Right lobe of liver (tissue), 6 donors: ENCODE results near the gene RIMBP2. TPM values are rescaled to one million over a fixed set of nuclear protein-coding genes. Genes with fewer than 3 reads are reported as not detected.

ENCODE experiments used
- ATAC-seq, 4 donors: fragments of 200-7000 bp; cut with Tn5 transposase; one replicate each; pipeline ENCODE4 v1.9.1; 2020; ENCODE audit warnings: mild to moderate bottlenecking in 4 of 4, moderate library complexity in 4 of 4
- DNase-seq, 3 donors: peaks; one replicate each; pipeline ENCODE4 v3.0.0-alpha.2; 2020
- H3K27ac ChIP-seq, 3 donors: fragments of 200-600 bp; one replicate each; pipeline ENCODE4 v1.8.0; 2022
- H3K27me3 ChIP-seq, 2 donors: fragments of 200-600 bp; one replicate each; pipeline ENCODE4 v1.8.0; 2022
- H3K36me3 ChIP-seq, 4 donors: fragments of 200-600 bp; sonication (generic) in 1 of 4; one replicate each; pipeline versions ENCODE4 v1.5.1 to v1.8.0; 2017 to 2022; ENCODE audit warnings: control low read depth in 1 of 4
- H3K4me1 ChIP-seq, 4 donors: fragments of 200-600 bp; sonication (generic) in 1 of 4; one replicate each; pipeline versions ENCODE4 v1.5.1 to v1.8.0; 2017 to 2022; ENCODE audit warnings: control low read depth in 1 of 4
- H3K4me3 ChIP-seq, 3 donors: fragments of 200-600 bp; one replicate each; pipeline ENCODE4 v1.8.0; 2022
- H3K9me3 ChIP-seq, 4 donors: fragments of 200-600 bp; sonication (generic) in 1 of 4; one replicate each; pipeline versions ENCODE4 v1.5.1 to v1.8.0; 2017 to 2022; ENCODE audit warnings: control low read depth in 1 of 4
- POLR2A ChIP-seq: fragments of 450-650 bp; IDR thresholded peaks from one replicate; pipeline ENCODE4 v1.6.1; 2017; ENCODE audit warnings: antibody characterized with exemption, mild to moderate bottlenecking
- WGBS: methylation state at CpG from one replicate; pipeline ENCODE4 v1.1.6; 2018; ENCODE audit warnings: low coverage, low lambda C conversion rate; ENCODE audit not compliant: insufficient coverage; ENCODE audit errors: missing lambda C conversion rate; 5-methylcytosine and 5-hydroxymethylcytosine counted together
- intact Hi-C, 2 donors: fragments of 100-400 bp; cut with DNase I; formaldehyde crosslinking; loops; one replicate each; pipeline versions ENCODE4 v1.11.2 to v1.14.1; 2022
- total RNA-seq, 6 experiments: library from RNA; depleted of rRNA in 2 of 6; stranded (reverse); fragments of >200 nt in 2 of 6; fragmentation: NEBNext Ultra II Directional in 3 of 6; extraction: Animal tissue kit (Norgen Biotek cat#: 25700) in 3 of 6; gene quantifications; one replicate each; pipeline versions ENCODE4 v1.1.0 to v1.2.4, GENCODE V29; 2016 to 2023
- TF ChIP-seq, protein P1 (sequence below), 4 donors: fragments of 200-600 bp in 3 of 4; fragments of 450-650 bp in 1 of 4; IDR thresholded peaks; one replicate each; pipeline versions ENCODE4 v1.5.1 to v1.8.0; 2016 to 2022; ENCODE audit warnings: antibody characterized with exemption in 4 of 4, mild to moderate bottlenecking in 2 of 4
- donor health status: DM: no; HTN: yes; CAD: no.
- donor health status: DM: no; HTN: no; CAD: no.
- donor health status: DM: no; HTN: no; CAD: no.
- donor health status: DM: no; HTN: yes; CAD: no.
- donor health status: DM: no; HTN: yes; CAD: no.

Gene RIMBP2
- total RNA-seq, 6 experiments from 2014 or later, result 0.04 to 0.19 TPM; not detected in 4

DNA sequence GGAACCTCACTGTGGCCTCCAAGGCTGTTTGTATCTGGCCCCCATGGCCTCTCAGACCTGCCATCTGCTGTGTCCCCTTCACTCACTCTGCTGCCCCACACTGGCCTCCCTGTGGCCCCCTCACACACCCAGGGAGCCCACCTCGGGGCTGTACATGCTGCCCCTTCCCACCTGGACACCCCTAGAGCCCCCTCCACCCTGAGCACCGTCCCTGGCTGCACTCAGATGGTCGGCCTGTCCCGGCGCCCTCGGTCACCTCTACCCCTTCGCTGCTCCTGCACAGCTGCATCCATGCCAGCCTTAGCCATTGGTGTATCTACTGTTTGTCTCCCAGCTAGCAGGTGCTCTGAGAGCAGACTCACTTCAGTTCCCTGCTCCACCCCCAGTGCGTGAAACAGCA is 144.4 kb downstream of the RIMBP2 start:
- no peaks in the 10 kb centered on the region for H3K36me3 ChIP-seq
- 86% methylated on average over 7 of the region's 8 CpGs for WGBS
- H3K4me1 ChIP-seq, result no peaks in the 10 kb centered on the region

DNA sequence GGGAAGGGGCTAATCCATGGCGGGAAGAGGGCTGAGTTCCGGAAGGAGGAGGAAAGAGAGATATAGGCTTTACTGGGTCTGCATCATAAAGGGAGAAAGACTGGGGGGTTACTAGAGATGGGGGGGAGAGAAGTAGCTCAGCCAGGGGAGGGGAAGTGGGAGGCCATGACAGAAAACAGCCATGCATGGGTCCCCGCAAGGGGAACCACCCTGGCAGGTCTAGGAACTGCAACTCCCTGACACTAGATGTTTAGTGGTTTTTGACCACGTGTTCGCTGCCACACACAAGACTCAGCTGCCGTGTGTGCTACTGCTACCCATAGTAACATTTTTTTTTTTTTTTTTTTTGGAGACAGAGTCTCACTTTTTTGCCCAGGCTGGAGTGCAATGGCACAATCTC is 145.0 kb downstream of the RIMBP2 start:
- Histone ChIP-seq H3K9me3 (no peaks in the 10 kb centered on the region), H3K36me3 (no peaks in the 10 kb centered on the region), H3K4me3 (no peak overlapping the region), H3K4me1 (no peaks in the 10 kb centered on the region), H3K27me3 (no peaks in the 10 kb centered on the region), H3K27ac (no peak overlapping the region)
- intact Hi-C loops, result no loop called here
- TF ChIP-seq, protein P1, sequence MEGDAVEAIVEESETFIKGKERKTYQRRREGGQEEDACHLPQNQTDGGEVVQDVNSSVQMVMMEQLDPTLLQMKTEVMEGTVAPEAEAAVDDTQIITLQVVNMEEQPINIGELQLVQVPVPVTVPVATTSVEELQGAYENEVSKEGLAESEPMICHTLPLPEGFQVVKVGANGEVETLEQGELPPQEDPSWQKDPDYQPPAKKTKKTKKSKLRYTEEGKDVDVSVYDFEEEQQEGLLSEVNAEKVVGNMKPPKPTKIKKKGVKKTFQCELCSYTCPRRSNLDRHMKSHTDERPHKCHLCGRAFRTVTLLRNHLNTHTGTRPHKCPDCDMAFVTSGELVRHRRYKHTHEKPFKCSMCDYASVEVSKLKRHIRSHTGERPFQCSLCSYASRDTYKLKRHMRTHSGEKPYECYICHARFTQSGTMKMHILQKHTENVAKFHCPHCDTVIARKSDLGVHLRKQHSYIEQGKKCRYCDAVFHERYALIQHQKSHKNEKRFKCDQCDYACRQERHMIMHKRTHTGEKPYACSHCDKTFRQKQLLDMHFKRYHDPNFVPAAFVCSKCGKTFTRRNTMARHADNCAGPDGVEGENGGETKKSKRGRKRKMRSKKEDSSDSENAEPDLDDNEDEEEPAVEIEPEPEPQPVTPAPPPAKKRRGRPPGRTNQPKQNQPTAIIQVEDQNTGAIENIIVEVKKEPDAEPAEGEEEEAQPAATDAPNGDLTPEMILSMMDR (IDR thresholded peaks at IDR 0.05), result no peak
- no peak for TF ChIP-seq POLR2A
- DNase-seq, result no peak
- 61% methylated on average over 5 of the region's 6 CpGs for WGBS
- ATAC-seq, result no peak

More for the DNA sequence above, 144.4 kb downstream of the RIMBP2 start:
- no peaks in the 10 kb centered on the region for H3K9me3 ChIP-seq
- no peak for ATAC-seq
- DNase-seq, result no peak
- intact Hi-C loops, result no loop called here
- TF ChIP-seq, protein P1 (IDR thresholded peaks at IDR 0.05), result no peak
- no peak for TF ChIP-seq POLR2A
- H3K27ac ChIP-seq, result no peak overlapping the region
- no peaks in the 10 kb centered on the region for H3K27me3 ChIP-seq
- H3K4me3 ChIP-seq, result no peak overlapping the region

DNA sequence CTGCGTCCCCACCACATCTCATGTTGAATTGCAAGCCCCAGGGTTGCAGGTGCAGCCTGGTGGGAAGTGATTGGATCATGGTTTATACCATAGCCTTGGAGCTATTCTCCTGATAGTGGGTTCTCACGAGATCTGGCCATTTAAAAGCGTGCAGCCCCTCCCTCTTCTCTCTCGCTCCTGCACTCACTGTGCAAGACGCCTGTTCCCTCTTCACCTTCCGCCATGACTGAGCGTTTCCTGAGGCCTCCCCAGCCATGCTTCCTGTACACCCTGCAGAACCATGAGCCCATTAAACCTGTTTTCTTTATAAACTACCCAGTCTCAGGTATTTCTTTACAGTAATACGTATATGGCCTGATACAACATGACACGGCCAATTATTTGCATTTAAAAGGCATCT is 146.6 kb downstream of the RIMBP2 start:
- WGBS, result 40% methylated on average over 8 of the region's 9 CpGs
- no peak for DNase-seq

DNA sequence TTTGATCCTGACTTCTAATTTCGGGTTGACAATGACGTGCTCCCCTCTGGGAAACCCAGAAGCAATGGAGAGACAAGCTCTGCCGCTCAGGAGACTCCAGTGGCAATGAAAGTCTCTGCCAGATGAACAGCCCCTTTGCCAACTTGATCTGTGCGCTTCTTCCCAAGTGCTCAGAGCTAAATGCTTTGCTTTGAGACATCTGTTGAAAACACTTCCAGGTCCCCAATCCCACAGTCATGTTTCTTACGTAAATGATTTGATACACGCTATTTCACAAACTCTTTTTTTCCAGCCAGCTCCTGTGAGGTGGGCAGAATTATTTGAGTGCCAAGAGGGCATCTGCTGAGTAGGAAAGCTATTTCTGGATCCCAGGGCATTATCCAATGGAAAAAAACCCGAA is 147.6 kb downstream of the RIMBP2 start:
- intact Hi-C loops, result no loop called here
- H3K4me1 ChIP-seq, result no peaks in the 10 kb centered on the region
- no peak overlapping the region for H3K4me3 ChIP-seq
- no peaks in the 10 kb centered on the region for H3K36me3 ChIP-seq
- no peak for TF ChIP-seq POLR2A
- TF ChIP-seq, protein P1 (IDR thresholded peaks at IDR 0.05), result no peak
- H3K9me3 ChIP-seq, result no peaks in the 10 kb centered on the region
- H3K27me3 ChIP-seq, result no peaks in the 10 kb centered on the region
- WGBS, result 51% methylated on average over 3 of the region's 7 CpGs
- H3K27ac ChIP-seq, result no peak overlapping the region
- no peak for DNase-seq
- no peak for ATAC-seq

More for the DNA sequence above, 146.6 kb downstream of the RIMBP2 start:
- H3K27ac ChIP-seq, result no peak overlapping the region
- no peaks in the 10 kb centered on the region for H3K4me1 ChIP-seq
- TF ChIP-seq, protein P1 (IDR thresholded peaks at IDR 0.05), result no peak
- TF ChIP-seq POLR2A, result no peak
- no peaks in the 10 kb centered on the region for H3K9me3 ChIP-seq
- intact Hi-C loops, result no loop called here
- ATAC-seq, result no peak
- H3K36me3 ChIP-seq, result no peaks in the 10 kb centered on the region
- no peak overlapping the region for H3K4me3 ChIP-seq
- H3K27me3 ChIP-seq, result no peaks in the 10 kb centered on the region

DNA sequence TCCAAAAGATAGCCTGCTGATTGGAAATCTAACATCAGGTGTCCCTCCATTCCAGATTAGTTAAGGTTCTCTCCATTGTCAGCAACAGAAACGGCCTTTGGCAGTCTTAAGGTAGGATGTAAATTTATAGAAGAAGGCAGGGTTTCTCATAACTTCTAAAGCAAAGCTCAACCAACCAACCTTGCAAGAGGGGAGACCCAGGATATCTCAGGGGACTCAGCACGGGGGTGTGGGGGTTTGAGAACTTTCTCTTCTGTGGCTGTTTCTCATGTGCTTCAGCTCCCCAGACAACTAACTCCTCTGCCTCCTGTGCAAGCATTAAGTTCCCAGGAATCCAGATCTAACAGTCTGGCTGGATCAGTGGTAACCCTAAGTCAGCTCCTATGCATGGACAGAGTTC is 148.1 kb downstream of the RIMBP2 start:
- TF ChIP-seq, protein P1 (IDR thresholded peaks at IDR 0.05), result no peak
- TF ChIP-seq POLR2A, result no peak
- Histone ChIP-seq H3K27ac (no peak overlapping the region), H3K27me3 (no peaks in the 10 kb centered on the region), H3K9me3 (no peaks in the 10 kb centered on the region), H3K4me3 (no peak overlapping the region), H3K36me3 (no peaks in the 10 kb centered on the region), H3K4me1 (no peaks in the 10 kb centered on the region)
- DNase-seq (no peak), ATAC-seq (no peak)
- intact Hi-C loops, result no loop called here
- 20% methylated on average over 1 of the region's 2 CpGs for WGBS
